ENCODE measurements around the gene COA5. TPM values are rescaled to one million over a fixed set of nuclear protein-coding genes. Genes with fewer than 3 reads are reported as not detected.

Gene COA5
- total and polyA plus RNA-seq, 2 experiments from 2014 or later: 33.3 to 113 TPM

- H3K27ac ChIP-seq (ENCODE audit: low read depth): no peak overlapping the region
- Mint-ChIP-seq H3K36me3 (ENCODE audit: low read depth) (no peaks in the 10 kb centered on the region), H3K4me1 (peaks cover 11% of the 10 kb centered on the region), H3K27me3 (ENCODE audit: insufficient read depth, low read depth, poor library complexity) (peaks cover 3% of the 10 kb centered on the region), H3K27ac (peak overlapping the region; percentile 3; the same call in 1 of the 2 replicates), H3K4me3 (no peak overlapping the region), H3K9me3 (no peaks in the 10 kb centered on the region)
- no peak overlapping the region for H3K4me3 ChIP-seq
- no peaks in the 10 kb centered on the region for H3K27me3 ChIP-seq (ENCODE audit: insufficient read depth)
- no peak overlapping the region for H2AFZ ChIP-seq
- no peaks in the 10 kb centered on the region for H4K20me1 ChIP-seq (replicated peaks; ENCODE audit: insufficient read depth)
- no peaks in the 10 kb centered on the region for H3K79me2 ChIP-seq (replicated peaks; ENCODE audit: insufficient read depth)
- DNase-seq (ENCODE audit: low spot score): peak; percentile 81
- H3K9me2 ChIP-seq (ENCODE audit: insufficient read depth): no peaks in the 10 kb centered on the region
- peak; percentile 69 to 79 for TF ChIP-seq CTCF (conservative IDR thresholded peaks at IDR 0.05; ENCODE audit: low read depth in 2 of 2)
- no peak for TF ChIP-seq REST (IDR thresholded peaks at IDR 0.05; ENCODE audit: unreplicated experiment)
- peak; percentile 99 for ATAC-seq
- H3K4me2 ChIP-seq: no peak overlapping the region
- H3K4me1 ChIP-seq (ENCODE audit: insufficient read depth): no peaks in the 10 kb centered on the region
- no peaks in the 10 kb centered on the region for H3K36me3 ChIP-seq (ENCODE audit: insufficient read depth)
- no peaks in the 10 kb centered on the region for H3F3A ChIP-seq (replicated peaks; ENCODE audit: low read depth)
Observed at GRCh38 chr2:98634406-98635092, 26.2 kb upstream of the COA5 start.

- Histone ChIP-seq H3K4me3 (no peak overlapping the region), H3K27me3 (ENCODE audit: insufficient read depth) (no peaks in the 10 kb centered on the region), H3K79me2 (replicated peaks; ENCODE audit: insufficient read depth) (no peaks in the 10 kb centered on the region), H3K9me2 (ENCODE audit: insufficient read depth) (no peaks in the 10 kb centered on the region), H3K4me1 (ENCODE audit: insufficient read depth) (no peaks in the 10 kb centered on the region), H2AFZ (no peak overlapping the region), H4K20me1 (replicated peaks; ENCODE audit: insufficient read depth) (no peaks in the 10 kb centered on the region), H3K4me2 (no peak overlapping the region), H3K27ac (ENCODE audit: low read depth) (no peak overlapping the region), H3F3A (replicated peaks; ENCODE audit: low read depth) (no peaks in the 10 kb centered on the region), H3K36me3 (ENCODE audit: insufficient read depth) (no peaks in the 10 kb centered on the region)
- Mint-ChIP-seq H3K27ac (no peak overlapping the region), H3K4me1 (peaks cover 11% of the 10 kb centered on the region), H3K9me3 (no peaks in the 10 kb centered on the region), H3K4me3 (no peak overlapping the region), H3K36me3 (ENCODE audit: low read depth) (no peaks in the 10 kb centered on the region), H3K27me3 (ENCODE audit: insufficient read depth, low read depth, poor library complexity) (peaks cover 3% of the 10 kb centered on the region)
- DNase-seq (ENCODE audit: low spot score): no peak
- ATAC-seq: no peak
- TF ChIP-seq STAT1 (IDR thresholded peaks at IDR 0.05; ENCODE audit: unreplicated experiment) (no peak), JUNB (IDR thresholded peaks at IDR 0.05; ENCODE audit: unreplicated experiment) (no peak), EZH2phosphoT487 (IDR thresholded peaks at IDR 0.05; ENCODE audit: unreplicated experiment) (no peak), NANOG (IDR thresholded peaks at IDR 0.05; ENCODE audit: borderline replicate concordance) (no peak)
- TF ChIP-seq, protein P1, sequence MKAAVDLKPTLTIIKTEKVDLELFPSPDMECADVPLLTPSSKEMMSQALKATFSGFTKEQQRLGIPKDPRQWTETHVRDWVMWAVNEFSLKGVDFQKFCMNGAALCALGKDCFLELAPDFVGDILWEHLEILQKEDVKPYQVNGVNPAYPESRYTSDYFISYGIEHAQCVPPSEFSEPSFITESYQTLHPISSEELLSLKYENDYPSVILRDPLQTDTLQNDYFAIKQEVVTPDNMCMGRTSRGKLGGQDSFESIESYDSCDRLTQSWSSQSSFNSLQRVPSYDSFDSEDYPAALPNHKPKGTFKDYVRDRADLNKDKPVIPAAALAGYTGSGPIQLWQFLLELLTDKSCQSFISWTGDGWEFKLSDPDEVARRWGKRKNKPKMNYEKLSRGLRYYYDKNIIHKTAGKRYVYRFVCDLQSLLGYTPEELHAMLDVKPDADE (IDR thresholded peaks at IDR 0.05): no peak
- TF ChIP-seq, protein P2, sequence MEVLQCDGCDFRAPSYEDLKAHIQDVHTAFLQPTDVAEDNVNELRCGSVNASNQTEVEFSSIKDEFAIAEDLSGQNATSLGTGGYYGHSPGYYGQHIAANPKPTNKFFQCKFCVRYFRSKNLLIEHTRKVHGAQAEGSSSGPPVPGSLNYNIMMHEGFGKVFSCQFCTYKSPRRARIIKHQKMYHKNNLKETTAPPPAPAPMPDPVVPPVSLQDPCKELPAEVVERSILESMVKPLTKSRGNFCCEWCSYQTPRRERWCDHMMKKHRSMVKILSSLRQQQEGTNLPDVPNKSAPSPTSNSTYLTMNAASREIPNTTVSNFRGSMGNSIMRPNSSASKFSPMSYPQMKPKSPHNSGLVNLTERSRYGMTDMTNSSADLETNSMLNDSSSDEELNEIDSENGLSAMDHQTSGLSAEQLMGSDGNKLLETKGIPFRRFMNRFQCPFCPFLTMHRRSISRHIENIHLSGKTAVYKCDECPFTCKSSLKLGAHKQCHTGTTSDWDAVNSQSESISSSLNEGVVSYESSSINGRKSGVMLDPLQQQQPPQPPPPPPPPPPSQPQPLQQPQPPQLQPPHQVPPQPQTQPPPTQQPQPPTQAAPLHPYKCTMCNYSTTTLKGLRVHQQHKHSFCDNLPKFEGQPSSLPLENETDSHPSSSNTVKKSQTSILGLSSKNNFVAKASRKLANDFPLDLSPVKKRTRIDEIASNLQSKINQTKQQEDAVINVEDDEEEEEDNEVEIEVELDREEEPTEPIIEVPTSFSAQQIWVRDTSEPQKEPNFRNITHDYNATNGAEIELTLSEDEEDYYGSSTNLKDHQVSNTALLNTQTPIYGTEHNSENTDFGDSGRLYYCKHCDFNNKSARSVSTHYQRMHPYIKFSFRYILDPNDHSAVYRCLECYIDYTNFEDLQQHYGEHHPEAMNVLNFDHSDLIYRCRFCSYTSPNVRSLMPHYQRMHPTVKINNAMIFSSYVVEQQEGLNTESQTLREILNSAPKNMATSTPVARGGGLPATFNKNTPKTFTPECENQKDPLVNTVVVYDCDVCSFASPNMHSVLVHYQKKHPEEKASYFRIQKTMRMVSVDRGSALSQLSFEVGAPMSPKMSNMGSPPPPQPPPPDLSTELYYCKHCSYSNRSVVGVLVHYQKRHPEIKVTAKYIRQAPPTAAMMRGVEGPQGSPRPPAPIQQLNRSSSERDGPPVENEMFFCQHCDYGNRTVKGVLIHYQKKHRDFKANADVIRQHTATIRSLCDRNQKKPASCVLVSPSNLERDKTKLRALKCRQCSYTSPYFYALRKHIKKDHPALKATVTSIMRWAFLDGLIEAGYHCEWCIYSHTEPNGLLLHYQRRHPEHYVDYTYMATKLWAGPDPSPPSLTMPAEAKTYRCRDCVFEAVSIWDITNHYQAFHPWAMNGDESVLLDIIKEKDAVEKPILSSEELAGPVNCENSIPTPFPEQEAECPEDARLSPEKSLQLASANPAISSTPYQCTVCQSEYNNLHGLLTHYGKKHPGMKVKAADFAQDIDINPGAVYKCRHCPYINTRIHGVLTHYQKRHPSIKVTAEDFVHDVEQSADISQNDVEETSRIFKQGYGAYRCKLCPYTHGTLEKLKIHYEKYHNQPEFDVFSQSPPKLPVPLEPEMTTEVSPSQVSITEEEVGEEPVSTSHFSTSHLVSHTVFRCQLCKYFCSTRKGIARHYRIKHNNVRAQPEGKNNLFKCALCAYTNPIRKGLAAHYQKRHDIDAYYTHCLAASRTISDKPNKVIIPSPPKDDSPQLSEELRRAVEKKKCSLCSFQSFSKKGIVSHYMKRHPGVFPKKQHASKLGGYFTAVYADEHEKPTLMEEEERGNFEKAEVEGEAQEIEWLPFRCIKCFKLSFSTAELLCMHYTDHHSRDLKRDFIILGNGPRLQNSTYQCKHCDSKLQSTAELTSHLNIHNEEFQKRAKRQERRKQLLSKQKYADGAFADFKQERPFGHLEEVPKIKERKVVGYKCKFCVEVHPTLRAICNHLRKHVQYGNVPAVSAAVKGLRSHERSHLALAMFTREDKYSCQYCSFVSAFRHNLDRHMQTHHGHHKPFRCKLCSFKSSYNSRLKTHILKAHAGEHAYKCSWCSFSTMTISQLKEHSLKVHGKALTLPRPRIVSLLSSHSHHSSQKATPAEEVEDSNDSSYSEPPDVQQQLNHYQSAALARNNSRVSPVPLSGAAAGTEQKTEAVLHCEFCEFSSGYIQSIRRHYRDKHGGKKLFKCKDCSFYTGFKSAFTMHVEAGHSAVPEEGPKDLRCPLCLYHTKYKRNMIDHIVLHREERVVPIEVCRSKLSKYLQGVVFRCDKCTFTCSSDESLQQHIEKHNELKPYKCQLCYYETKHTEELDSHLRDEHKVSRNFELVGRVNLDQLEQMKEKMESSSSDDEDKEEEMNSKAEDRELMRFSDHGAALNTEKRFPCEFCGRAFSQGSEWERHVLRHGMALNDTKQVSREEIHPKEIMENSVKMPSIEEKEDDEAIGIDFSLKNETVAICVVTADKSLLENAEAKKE (CRISPR knock-in tag; IDR thresholded peaks at IDR 0.05): no peak
Observed at GRCh38 chr2:98632351-98632750, 24.0 kb upstream of the COA5 start.
